ENCODE data around the gene TMEM179.

DNA sequence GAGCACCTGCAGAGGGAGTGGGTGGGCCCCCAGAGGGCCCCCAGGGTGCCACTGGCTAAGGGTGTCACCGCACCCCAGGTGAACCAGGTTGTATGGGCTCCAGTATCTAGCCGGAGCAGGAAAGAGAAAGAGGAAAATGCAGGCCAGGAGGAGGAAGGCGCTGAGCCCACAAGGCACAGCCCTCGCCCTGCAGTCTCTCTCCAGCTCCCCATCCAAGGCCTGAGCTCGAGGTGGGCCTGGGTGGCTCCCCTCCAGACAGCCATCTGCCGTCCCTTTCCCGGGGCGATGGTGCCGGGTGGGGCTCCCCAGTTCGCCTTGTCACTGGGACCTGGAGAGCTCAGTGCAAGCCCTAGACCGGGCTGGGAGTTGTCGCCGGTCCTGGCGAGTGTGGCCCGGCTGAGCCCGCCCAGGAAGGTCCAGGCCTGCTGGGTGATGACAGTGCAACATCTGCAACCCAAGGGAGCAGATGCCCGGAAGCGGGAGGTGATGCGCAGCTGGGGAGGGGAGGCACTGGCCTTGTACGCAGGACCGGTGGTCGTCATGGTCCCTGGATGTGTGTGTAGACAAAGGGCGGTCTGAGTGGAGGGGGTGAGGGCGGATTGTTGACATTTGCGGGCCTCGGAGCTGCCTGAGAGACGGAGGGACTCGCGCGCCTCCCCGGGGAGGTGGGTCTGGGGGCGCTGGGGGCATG is 716 bp downstream of the TMEM179 start:
- TF ChIP-seq CTCF (IDR thresholded peaks at IDR 0.05; ENCODE audit: poor library complexity) (no peak), EZH2phosphoT487 (IDR thresholded peaks at IDR 0.05; ENCODE audit: low read depth, severe bottlenecking, unreplicated experiment) (no peak), EZH2 (IDR thresholded peaks at IDR 0.05; ENCODE audit: borderline replicate concordance) (no peak)
